H1 (cell line): ENCODE data around the gene NRSN2. TPM values are rescaled to one million over a fixed set of nuclear protein-coding genes. Genes with fewer than 3 reads are reported as not detected.

Experiments
- ASH2L ChIP-seq: fragments of 200-600, 300-600 bp; sonication (generic); IDR thresholded peaks from one replicate; pipeline ENCODE4 v1.7.1; 2017; ENCODE audit warnings: low read length
- CEBPB ChIP-seq: IDR thresholded peaks from 2 replicates; pipeline ENCODE4 v1.6.1; 2012; ENCODE audit warnings: low read depth, low read length
- CREB1 ChIP-seq: IDR thresholded peaks from 2 replicates; pipeline ENCODE4 v1.6.1; 2012; ENCODE audit warnings: inconsistent platforms
- EZH2 ChIP-seq: fragments of 200-600 bp; sonication (generic); IDR thresholded peaks from 2 replicates; pipeline ENCODE4 v1.7.1; 2012; ENCODE audit warnings: low read depth, mild to moderate bottlenecking, moderate library complexity, low read length, inconsistent platforms; ENCODE audit not compliant: severe bottlenecking
- FOSL1 ChIP-seq: IDR thresholded peaks from 2 replicates; pipeline ENCODE4 v1.6.1; 2011; ENCODE audit warnings: mild to moderate bottlenecking, low read depth, low read length, moderate library complexity; ENCODE audit not compliant: insufficient read depth
- JUN ChIP-seq: IDR thresholded peaks from 2 replicates; pipeline ENCODE4 v1.6.1; 2011; ENCODE audit warnings: low read depth, mild to moderate bottlenecking, improper control_type of control experiment, low read length
- MAFK ChIP-seq: IDR thresholded peaks from 2 replicates; pipeline ENCODE4 v1.6.1; 2012; ENCODE audit warnings: low read depth, mild to moderate bottlenecking, improper control_type of control experiment, low read length
- PHF8 ChIP-seq: fragments of 200-600 bp; sonication (generic); conservative IDR thresholded peaks from 2 replicates; pipeline ENCODE4 v1.7.1; 2012; ENCODE audit warnings: low read depth, mild to moderate bottlenecking, inconsistent platforms, low read length, moderate library complexity
- POU5F1 ChIP-seq: IDR thresholded peaks from 2 replicates; pipeline ENCODE4 v1.6.1; 2011; ENCODE audit warnings: low read depth, mild to moderate bottlenecking, low read length, moderate library complexity
- RXRA ChIP-seq: IDR thresholded peaks from 2 replicates; pipeline ENCODE4 v1.6.1; 2011; ENCODE audit warnings: low read depth, mild to moderate bottlenecking, low read length, moderate library complexity; ENCODE audit not compliant: insufficient read depth
- SIN3A ChIP-seq, 2 experiments: IDR thresholded peaks in 1 of 2; conservative IDR thresholded peaks in 1 of 2; 2 replicates each; pipeline ENCODE4 v1.6.1; 2011 to 2012; ENCODE audit warnings: low read length in 2 of 2, improper control_type of control experiment in 1 of 2, low read depth in 1 of 2, mild to moderate bottlenecking in 1 of 2
- SRF ChIP-seq: IDR thresholded peaks from 2 replicates; pipeline ENCODE4 v1.6.1; 2011; ENCODE audit warnings: mild to moderate bottlenecking, low read depth, low read length, moderate library complexity
- polyA plus RNA-seq, 7 experiments: library from polyadenylated mRNA; depleted of rRNA in 3 of 7; stranded (reverse) in 5 of 7; unstranded in 2 of 7; fragments of >200 nt in 5 of 7; fragments of 200-250 nt in 2 of 7; gene quantifications; 1 replicate in 5 of 7; 2 replicates in 1 of 7; 4 replicates in 1 of 7; pipeline versions ENCODE4 v1.2.1 to v1.2.3, GENCODE V29; 2011 to 2013; ENCODE audit warnings: missing spikeins in 2 of 7, mixed read lengths in 2 of 7
- total RNA-seq: library from RNA; stranded (reverse); fragmentation: NEBNext Ultra II Directional; extraction: Animal tissue kit (Norgen Biotek cat#: 25700); gene quantifications from 2 replicates; pipeline ENCODE4 v1.2.1, GENCODE V29; 2021
- TF ChIP-seq, protein P1 (sequence below): IDR thresholded peaks from 2 replicates; pipeline ENCODE4 v1.6.1; 2012; ENCODE audit warnings: inconsistent platforms
- TF ChIP-seq, protein P2 (sequence below): IDR thresholded peaks from 2 replicates; pipeline ENCODE4 v1.6.1; 2012; ENCODE audit warnings: low read length, inconsistent platforms

Gene NRSN2
- total and polyA plus RNA-seq, 2 of the 8 experiments (the other 6 are each of a cell fraction or from before 2014, with no cell fraction given) = 19.4 to 33.3 TPM

DNA sequence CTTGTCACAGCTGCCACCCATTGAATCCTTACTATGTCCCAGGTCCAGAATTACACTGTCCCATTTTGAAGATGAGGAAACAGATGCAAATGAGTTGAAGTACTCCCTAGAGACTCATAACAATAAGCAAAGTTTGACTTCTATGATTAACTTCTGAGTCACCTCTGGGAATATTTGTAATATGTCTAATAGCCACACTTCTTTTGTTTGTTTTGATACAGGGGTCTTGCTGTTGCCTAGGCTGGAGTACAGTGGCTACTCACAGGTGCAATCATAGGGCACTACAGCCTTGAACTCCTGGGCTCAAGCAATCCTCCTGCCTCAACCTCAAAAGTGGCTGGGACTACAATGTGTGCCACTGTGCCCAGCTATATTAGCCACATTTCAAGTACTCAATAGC is 33.0 kb upstream of the NRSN2 start (continued):
- TF ChIP-seq, protein P1, sequence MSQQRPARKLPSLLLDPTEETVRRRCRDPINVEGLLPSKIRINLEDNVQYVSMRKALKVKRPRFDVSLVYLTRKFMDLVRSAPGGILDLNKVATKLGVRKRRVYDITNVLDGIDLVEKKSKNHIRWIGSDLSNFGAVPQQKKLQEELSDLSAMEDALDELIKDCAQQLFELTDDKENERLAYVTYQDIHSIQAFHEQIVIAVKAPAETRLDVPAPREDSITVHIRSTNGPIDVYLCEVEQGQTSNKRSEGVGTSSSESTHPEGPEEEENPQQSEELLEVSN = no peak
- TF ChIP-seq FOSL1 (no peak), MAFK (no peak), POU5F1 (no peak), SIN3A (conservative IDR thresholded peaks at IDR 0.05 in 1 of 2, IDR thresholded peaks at IDR 0.05 in 1 of 2; ENCODE audit: low read depth in 1 of 2, low read length in 2 of 2) (no peak), CEBPB (no peak), EZH2 (no peak), PHF8 (no peak), SRF (no peak), JUN (no peak), ASH2L (no peak), RXRA (no peak), CREB1 (no peak)
- TF ChIP-seq, protein P2, sequence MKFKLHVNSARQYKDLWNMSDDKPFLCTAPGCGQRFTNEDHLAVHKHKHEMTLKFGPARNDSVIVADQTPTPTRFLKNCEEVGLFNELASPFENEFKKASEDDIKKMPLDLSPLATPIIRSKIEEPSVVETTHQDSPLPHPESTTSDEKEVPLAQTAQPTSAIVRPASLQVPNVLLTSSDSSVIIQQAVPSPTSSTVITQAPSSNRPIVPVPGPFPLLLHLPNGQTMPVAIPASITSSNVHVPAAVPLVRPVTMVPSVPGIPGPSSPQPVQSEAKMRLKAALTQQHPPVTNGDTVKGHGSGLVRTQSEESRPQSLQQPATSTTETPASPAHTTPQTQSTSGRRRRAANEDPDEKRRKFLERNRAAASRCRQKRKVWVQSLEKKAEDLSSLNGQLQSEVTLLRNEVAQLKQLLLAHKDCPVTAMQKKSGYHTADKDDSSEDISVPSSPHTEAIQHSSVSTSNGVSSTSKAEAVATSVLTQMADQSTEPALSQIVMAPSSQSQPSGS = no peak
